ENCODE results near the gene PLEKHA5.
A peak's percentile ranks its signal among the peaks of the same experiment; 100 is the strongest.

The PLEKHA5 gene

DNA sequence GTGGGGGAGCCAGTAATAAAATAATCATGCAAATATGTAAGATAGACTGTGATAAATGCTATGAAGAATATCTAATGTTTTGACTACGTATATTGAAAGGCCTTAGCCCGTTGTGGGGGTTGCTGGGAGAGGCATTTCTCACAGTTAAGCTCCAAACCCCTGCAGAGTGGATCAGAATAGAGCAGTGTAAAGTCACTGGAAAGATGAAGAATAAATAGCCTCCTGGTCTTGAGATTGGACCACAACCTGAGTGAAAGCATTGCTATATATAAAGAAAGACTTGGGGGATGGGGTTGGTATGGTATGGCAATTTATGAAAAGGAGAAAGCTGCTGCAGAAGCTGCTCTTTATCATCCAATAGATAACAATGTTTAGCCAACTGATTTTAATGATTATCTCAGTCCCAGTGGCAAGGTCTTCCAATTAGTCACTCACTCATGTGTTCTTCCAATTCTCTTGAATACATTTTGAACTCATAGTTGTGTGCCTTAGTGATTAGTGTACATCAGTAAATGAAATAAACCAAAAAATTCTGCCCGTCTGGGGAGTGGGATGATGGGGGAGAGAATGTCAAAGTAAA is 10.2 kb downstream of the PLEKHA5 start:
- H3K4me3 ChIP-seq (replicated peaks; ENCODE audit: low read depth, low read length) = no peak overlapping the region
- TF ChIP-seq, protein P1, sequence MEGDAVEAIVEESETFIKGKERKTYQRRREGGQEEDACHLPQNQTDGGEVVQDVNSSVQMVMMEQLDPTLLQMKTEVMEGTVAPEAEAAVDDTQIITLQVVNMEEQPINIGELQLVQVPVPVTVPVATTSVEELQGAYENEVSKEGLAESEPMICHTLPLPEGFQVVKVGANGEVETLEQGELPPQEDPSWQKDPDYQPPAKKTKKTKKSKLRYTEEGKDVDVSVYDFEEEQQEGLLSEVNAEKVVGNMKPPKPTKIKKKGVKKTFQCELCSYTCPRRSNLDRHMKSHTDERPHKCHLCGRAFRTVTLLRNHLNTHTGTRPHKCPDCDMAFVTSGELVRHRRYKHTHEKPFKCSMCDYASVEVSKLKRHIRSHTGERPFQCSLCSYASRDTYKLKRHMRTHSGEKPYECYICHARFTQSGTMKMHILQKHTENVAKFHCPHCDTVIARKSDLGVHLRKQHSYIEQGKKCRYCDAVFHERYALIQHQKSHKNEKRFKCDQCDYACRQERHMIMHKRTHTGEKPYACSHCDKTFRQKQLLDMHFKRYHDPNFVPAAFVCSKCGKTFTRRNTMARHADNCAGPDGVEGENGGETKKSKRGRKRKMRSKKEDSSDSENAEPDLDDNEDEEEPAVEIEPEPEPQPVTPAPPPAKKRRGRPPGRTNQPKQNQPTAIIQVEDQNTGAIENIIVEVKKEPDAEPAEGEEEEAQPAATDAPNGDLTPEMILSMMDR (IDR thresholded peaks at IDR 0.05; ENCODE audit: low read length, missing control alignments) = no peak
- DNase-seq (ENCODE audit: low read depth) = no peak

- DNase-seq (ENCODE audit: low read depth) = peak; percentile 29
- H3K4me3 ChIP-seq (replicated peaks; ENCODE audit: low read depth, low read length) = no peak overlapping the region
- TF ChIP-seq, protein P1 (IDR thresholded peaks at IDR 0.05; ENCODE audit: low read length, missing control alignments) = no peak
Observed at GRCh38 chr12:19140381-19141236, 11.1 kb downstream of the PLEKHA5 start.

GRCh38 chr12:19142499-19142898 is 13.0 kb downstream of the PLEKHA5 start:
- TF ChIP-seq, protein P1 (IDR thresholded peaks at IDR 0.05; ENCODE audit: low read length, missing control alignments) = no peak
- no peak for DNase-seq (ENCODE audit: low read depth)
- no peak overlapping the region for H3K4me3 ChIP-seq (replicated peaks; ENCODE audit: low read depth, low read length)

DNA sequence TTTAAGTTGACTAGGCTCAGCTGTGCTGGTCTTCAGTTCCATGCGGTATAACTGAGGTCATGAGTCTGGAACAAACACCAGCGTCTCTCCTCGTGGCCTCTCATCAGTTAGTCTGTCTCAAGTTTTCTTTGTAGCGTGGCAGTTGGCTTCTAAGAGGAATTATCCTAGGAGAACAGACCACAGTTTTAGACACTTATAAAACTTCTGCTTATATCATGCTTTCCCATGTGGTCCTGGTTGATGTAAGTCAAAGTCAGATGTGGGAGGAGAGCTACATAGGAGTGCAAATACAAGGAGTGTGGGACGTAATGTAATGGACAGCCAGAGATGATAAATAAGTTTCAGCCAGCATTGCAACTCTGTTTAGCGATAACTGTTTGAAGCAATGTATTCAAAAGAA is 14.8 kb downstream of the PLEKHA5 start:
- no peak overlapping the region for H3K4me3 ChIP-seq (replicated peaks; ENCODE audit: low read depth, low read length)
- TF ChIP-seq, protein P1 (IDR thresholded peaks at IDR 0.05; ENCODE audit: low read length, missing control alignments) = no peak
- DNase-seq (ENCODE audit: low read depth) = peak; percentile 26

DNA sequence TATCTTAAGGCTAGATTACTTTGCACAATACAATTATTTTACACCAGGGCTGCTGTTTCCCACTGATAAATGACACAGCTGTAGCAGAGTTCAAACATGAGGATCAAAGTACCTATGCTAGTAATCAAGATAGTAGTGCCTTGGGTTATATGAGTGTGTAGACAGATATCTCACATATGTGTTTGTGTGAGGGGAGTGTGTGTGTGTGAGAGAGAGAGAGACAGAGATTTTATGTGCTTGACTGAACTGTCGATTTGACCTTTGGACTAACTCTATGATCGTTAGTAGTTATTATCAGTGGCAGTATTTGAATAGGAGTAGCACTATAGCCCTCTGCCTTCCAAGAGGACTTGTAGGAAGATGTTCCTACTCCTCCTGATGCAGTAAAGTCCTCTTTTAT is 15.5 kb downstream of the PLEKHA5 start:
- DNase-seq (ENCODE audit: low read depth) = no peak
- TF ChIP-seq, protein P1 (IDR thresholded peaks at IDR 0.05; ENCODE audit: low read length, missing control alignments) = no peak
- no peak overlapping the region for H3K4me3 ChIP-seq (replicated peaks; ENCODE audit: low read depth, low read length)

DNA sequence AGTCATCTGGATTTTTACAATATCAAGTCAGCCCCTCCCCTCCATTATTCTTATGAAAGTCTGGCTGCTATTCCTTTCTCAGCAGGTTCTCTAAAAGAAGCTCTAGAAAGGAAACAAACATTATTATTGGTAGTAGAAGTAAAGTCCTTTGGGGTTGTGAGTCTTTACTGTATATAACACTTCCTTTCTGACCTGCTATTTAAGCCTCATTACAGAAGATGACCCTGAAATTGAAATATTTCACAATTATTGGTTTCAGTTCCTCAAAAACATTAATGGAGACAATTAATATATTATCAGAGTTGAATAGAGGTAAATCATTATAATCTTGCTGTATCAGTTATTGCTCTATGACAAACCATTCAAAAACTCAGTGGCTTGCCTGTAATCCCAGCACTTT is 19.3 kb downstream of the PLEKHA5 start:
- DNase-seq (ENCODE audit: low read depth) = no peak
- TF ChIP-seq, protein P1 (IDR thresholded peaks at IDR 0.05; ENCODE audit: low read length, missing control alignments) = no peak
- no peak overlapping the region for H3K4me3 ChIP-seq (replicated peaks; ENCODE audit: low read depth, low read length)
